ENCODE measurements around the gene MMP28. TPM values are rescaled to one million over a fixed set of nuclear protein-coding genes. Genes with fewer than 3 reads are reported as not detected.

Gene MMP28
- total RNA-seq, 1 donor from 2014 or later: 0.17 TPM

GRCh38 chr17:35740997-35741931 is 54.2 kb downstream of the MMP28 start:
- DNase-seq (ENCODE audit: low read depth): no peak
- Histone ChIP-seq H3K36me3 (ENCODE audit: control insufficient read depth, insufficient read depth, low read length) (no peaks in the 10 kb centered on the region), H3K27me3 (ENCODE audit: control insufficient read depth, insufficient read depth, low read length) (peaks cover 62% of the 10 kb centered on the region), H3K4me3 (ENCODE audit: low read depth, low read length) (no peak overlapping the region)
- no peak for TF ChIP-seq CTCF (IDR thresholded peaks at IDR 0.05; ENCODE audit: insufficient read depth, low read length, poor library complexity, severe bottlenecking)

GRCh38 chr17:35740216-35740615 is 55.2 kb downstream of the MMP28 start:
- H3K4me3 ChIP-seq (ENCODE audit: low read depth, low read length): no peak overlapping the region
- peaks cover 56% of the 10 kb centered on the region for H3K27me3 ChIP-seq (ENCODE audit: control insufficient read depth, insufficient read depth, low read length)
- no peak for DNase-seq (ENCODE audit: low read depth)
- TF ChIP-seq CTCF (IDR thresholded peaks at IDR 0.05; ENCODE audit: insufficient read depth, low read length, poor library complexity, severe bottlenecking): no peak
- no peaks in the 10 kb centered on the region for H3K36me3 ChIP-seq (ENCODE audit: control insufficient read depth, insufficient read depth, low read length)

GRCh38 chr17:35738519-35739133 is 56.8 kb downstream of the MMP28 start:
- no peak for DNase-seq (ENCODE audit: low read depth)
- TF ChIP-seq CTCF (IDR thresholded peaks at IDR 0.05; ENCODE audit: insufficient read depth, low read length, poor library complexity, severe bottlenecking): no peak
- H3K4me3 ChIP-seq (ENCODE audit: low read depth, low read length): no peak overlapping the region
- H3K36me3 ChIP-seq (ENCODE audit: control insufficient read depth, insufficient read depth, low read length): no peaks in the 10 kb centered on the region
- peaks cover 55% of the 10 kb centered on the region for H3K27me3 ChIP-seq (ENCODE audit: control insufficient read depth, insufficient read depth, low read length)

GRCh38 chr17:35736236-35736635 is 59.2 kb downstream of the MMP28 start:
- no peak for TF ChIP-seq CTCF (IDR thresholded peaks at IDR 0.05; ENCODE audit: insufficient read depth, low read length, poor library complexity, severe bottlenecking)
- H3K36me3 ChIP-seq (ENCODE audit: control insufficient read depth, insufficient read depth, low read length): no peaks in the 10 kb centered on the region
- no peak for DNase-seq (ENCODE audit: low read depth)
- peaks cover 31% of the 10 kb centered on the region for H3K27me3 ChIP-seq (ENCODE audit: control insufficient read depth, insufficient read depth, low read length)
- H3K4me3 ChIP-seq (ENCODE audit: low read depth, low read length): no peak overlapping the region

- Histone ChIP-seq H3K27me3 (ENCODE audit: control insufficient read depth, insufficient read depth, low read length) (peaks cover 21% of the 10 kb centered on the region), H3K36me3 (ENCODE audit: control insufficient read depth, insufficient read depth, low read length) (no peaks in the 10 kb centered on the region), H3K4me3 (ENCODE audit: low read depth, low read length) (no peak overlapping the region)
- TF ChIP-seq CTCF (IDR thresholded peaks at IDR 0.05; ENCODE audit: insufficient read depth, low read length, poor library complexity, severe bottlenecking): no peak
- DNase-seq (ENCODE audit: low read depth): no peak
Measured at GRCh38 chr17:35735036-35735805, 60.2 kb downstream of the MMP28 start.
